GM19240 (cell line): ENCODE data around the gene CYP21A2.

Experiments
- DNase-seq: peaks from one replicate; pipeline ENCODE4 v3.0.0; 2011; ENCODE audit warnings: low spot score; ENCODE audit not compliant: insufficient read length

The CYP21A2 gene

DNA sequence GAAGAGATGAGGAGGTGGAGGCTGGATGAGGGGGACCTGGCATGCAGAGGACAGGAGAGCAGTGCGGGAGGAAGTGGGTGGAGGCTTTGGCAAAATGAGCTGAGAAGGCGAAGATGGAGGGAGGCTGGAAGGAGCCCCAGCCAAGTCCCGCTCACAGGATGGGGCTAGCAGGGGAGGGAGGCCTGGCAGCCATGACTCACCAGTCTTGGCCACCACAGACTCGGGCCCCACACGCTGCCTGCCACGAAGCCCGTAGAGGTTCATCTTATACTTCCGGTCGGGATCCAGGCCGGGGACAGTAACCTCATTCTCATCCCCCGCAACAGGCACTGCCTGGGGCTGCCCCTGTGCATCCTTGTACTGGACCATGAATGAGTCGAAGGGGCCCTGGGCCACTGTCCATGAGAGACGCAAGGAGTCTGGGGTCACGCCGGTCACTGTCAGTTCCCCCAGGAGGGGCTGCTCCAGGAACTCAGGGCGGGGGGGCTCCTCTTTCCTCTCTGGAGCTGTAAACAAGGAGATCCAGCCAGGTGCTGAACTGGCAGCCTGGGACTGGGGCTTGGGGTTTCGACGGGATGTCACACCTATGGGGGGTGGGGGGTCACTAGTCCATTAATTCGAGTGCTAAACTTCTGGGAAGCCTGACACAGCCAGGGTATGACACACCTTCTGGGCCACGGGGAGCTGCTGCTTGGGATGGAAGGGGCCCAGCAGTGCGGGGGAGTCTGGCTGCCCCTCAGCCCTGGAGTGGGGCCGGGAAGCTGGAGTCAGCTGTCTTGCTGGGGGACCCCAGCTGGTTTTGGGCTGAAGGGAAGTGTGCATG is 43.2 kb downstream of the CYP21A2 start:
- DNase-seq = no peak

DNA sequence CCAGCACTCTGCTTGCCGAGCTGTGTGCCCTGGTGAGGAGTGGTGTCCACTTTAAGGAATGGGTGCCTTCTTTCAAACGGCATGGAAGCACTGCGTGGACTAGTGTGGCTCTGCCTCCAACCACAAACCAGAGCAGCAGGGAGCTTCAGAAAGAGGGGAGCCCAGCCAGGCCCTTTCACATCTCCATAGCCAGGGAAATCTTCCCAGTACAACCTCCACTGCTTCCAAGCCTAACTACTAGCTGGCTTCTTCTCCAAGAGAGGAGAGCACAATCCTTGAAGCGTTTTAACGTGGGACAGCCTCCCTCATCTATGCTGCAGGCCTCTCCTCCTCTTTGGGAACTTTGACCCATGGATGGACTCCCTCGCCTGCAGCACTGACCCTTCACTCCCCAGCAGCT is 44.3 kb downstream of the CYP21A2 start:
- DNase-seq = no peak

- no peak for DNase-seq
Measured at GRCh38 chr6:32082935-32083334, 44.7 kb downstream of the CYP21A2 start.

DNA sequence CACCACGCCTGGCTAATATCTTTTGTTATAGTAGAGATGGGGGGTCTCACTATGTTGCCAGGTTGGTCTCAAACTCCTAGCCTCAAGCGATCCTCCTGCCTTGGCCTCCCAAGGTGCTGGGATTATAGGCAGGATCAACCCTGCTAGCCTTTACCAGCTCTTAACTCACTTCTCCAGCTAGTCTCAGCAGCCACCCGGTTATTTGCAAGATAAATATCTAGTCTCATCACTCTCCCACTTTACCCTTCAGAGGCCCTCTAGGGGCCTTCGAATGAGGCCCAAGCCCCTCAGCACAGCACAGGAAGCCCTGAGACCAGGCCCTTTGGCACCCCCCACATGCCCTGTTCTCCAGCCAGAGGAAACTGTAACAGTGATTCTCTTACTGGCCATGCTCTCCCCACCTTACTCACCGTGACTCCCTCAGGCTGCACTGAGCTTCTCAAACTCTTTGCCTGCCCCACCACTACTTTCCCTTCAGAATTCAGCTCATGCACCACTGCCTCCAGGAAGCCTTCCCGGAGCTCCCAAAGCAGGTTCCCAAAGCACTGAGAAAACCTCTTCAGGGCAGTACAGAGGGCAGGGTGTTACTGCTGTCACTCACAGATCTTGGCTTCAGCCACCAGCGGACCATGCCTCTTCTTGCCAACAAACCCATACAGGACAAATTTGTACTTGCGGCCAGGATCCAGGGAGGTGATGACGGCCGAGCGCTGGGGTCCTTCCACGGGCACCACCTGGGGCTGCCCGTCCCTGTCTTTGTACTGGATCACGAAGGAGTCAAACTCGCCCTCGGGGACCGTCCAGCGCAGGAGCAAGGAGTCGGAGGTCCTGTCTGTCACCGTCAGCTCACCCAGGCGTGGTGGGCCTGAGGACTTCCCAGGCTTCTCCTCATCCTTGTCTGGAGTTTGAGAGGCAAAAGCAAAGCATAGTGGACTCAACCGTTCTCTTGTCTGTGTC is 45.9 kb downstream of the CYP21A2 start:
- no peak for DNase-seq

DNA sequence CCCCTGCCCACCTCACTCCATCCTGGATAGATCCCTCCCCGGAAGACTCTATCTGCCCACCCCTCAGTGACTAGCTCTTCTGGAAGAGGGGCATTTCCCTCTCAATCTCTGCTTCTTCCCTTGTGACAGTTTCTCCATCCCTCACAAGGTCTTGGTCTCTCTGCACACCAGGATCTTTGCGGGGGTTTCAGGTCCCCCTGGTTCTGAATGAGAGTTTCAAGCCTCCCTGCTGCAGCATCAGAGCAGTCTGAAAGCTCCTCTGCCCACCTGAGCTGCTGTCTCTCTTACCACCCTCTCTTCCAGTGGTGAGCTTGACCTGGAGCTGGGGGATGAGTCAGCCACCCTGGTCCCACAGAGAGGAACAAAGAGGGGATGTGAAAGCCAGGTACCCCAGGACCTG is 46.6 kb downstream of the CYP21A2 start:
- DNase-seq = no peak

- no peak for DNase-seq
Measured at GRCh38 chr6:32085759-32086459, 47.7 kb downstream of the CYP21A2 start.

DNA sequence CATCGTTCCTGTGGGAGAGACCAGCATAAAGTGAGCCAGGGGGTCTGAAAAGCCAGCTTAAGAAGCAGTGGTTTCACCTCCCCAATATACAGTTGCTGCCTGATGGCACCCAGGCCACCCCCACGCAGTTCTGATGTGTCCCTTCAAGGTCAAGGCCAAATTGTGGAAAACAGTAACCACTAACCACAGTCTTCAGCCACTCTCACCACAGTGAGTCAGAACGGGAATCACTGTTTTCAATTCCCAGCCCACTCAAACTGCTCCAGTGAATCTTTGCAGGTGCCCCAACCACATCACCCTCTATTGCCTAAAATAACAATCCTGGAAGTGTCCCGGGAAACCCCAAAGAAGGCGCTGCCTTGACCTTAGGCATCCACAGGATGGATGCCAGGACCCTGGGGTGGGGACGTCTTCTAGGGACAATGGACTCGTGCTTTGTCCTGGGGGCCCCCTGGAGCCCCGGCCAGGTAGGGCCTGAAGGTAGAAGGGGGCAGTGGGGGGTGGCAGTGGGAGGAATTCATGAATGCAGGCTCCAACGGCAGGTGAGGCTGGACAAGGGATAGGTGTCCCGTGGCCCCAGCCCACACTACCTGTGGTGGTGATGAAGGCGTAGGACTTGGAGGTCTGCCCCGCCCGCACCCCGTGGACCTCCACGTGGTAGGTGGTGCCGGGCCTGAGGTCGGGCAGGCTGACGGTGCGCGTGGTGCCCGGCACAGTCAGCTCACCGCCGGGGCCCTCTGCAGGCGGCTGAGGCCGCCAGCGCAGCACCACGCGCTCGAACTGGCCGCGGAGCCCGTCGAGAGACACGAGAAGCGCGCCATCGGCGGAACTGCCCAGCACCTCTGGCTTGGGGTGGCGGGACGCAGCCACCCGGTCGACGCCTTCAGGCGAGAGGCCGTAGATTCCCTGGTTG is 48.7 kb downstream of the CYP21A2 start:
- peak; percentile 65 for DNase-seq

DNA sequence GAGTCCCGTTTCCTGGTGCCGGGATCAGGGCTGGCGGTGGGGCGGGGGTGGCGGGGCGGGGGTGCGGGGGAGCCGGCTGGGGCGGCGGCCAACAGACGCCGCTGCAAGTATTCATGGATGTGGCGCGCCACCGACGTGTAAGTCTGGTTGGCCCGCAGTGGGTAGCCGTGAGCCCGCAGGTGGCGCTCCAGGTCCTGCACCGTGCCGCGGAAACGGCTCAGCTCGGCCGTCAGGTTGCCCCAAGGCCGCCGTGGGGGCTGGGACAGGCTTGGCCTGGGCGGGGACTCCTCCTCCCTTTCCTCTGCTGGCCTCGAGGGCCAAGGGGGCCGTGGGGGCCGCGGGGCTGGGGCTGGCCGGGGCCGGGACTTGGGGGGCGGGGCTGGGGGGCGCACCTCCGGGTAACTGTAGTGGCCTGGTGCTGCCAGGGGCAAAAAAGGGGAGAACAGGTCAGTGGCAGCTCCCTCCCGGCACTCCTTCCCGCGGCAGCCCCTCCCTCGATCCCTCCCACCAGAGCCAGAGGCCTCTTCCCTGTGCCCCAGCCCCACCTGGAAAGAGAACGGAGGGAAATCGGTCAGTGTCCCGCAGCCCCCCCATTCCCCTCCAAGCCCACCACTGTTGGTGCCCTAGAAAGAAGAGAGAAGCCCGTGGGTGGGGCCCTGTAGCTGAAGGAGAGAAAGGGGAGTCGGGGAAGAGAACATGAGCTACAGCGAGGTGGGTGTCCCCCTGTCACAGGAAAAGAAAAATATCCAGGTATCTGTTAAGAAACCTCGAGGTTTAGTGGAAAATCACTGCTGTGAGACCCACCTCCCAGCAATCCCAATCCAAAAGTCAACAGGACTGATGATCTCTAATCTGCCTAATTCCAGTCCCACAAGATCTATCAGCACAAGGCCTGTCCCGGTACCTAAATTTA is 49.6 kb downstream of the CYP21A2 start:
- no peak for DNase-seq

DNA sequence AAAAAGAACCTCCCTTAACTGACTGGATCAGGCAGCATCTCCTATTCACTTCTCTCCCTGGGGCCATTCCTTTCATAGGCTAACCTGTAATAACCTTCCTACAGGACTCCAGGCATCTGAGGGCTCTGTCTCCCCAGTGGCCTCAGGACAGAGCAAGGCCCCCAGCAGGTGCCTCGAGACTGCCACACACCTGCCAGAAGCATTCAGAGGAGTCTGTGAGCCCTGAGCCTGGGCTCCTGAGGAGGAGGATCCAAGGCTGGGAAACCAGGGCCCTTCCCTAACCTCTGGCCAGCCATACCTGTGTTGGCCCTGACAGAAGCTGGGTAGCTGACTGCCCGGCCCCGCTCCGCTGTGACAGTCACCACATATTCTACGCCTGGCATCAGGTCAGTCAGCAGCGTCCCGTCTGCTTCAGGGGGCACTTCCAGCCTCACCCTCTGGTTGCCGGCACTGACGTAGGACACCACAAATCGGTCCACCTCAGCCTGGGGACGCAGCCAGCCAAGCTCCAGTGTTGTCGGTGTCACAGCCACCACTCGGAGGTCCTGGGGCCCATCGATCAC is 50.4 kb downstream of the CYP21A2 start:
- DNase-seq = no peak

- DNase-seq = no peak
Measured at GRCh38 chr6:32089082-32089828, 51.0 kb downstream of the CYP21A2 start.
